ENCODE measurements around the gene RAB40C. TPM values are rescaled to one million over a fixed set of nuclear protein-coding genes. Genes with fewer than 3 reads are reported as not detected.

The RAB40C gene
- total RNA-seq, 1 donor from 2014 or later = 13.1 TPM

DNA sequence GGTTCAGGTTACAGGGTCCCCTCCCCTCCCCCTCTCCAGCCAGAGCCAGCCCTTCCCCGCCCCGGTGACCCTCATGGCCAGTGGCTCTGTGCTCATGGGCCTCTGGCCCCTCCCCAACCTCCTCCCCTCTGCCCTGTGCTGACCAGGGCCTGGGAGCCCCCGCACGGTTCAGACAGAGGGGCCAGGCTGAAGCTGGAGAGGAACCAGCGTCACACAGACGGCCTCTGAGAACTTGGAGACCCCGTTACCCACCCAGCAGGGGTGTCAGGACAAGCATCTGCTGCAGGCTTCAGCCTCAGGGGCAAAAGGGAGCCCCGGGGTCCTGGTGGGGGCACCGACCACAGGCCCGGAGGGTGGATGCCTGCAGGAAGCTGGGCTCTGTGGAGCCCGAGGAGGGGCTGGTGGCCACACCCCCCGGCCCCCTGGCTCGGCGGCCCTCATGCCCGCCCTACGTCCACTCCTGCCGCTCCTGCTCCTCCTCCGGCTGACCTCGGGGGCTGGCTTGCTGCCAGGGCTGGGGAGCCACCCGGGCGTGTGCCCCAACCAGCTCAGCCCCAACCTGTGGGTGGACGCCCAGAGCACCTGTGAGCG, 41.0 kb downstream of the RAB40C start, which contains the start of gene WFIKKN1:
TSS of gene WFIKKN1 (plus strand) at position 171 of the 591 bp plus-strand sequence. CDS start at position 440, 269 bp downstream.
- Mint-ChIP-seq H3K4me1 (peaks cover 4% of the 10 kb centered on the region), H3K27me3 (no peaks in the 10 kb centered on the region), H3K36me3 (ENCODE audit: low read depth) (peaks cover 19% of the 10 kb centered on the region), H3K9me3 (no peaks in the 10 kb centered on the region), H3K4me3 (no peak within 1 kb of the TSS), H3K27ac (no peak within 1 kb of the TSS)
- ATAC-seq (ENCODE audit: low read depth) (no peak), DNase-seq (no peak)
- POLR2A ChIA-PET = no interaction called here
- intact Hi-C loops (cut with micrococcal nuclease) = no loop called here
- CTCF ChIA-PET = no interaction called here
- TF ChIP-seq, protein P1, sequence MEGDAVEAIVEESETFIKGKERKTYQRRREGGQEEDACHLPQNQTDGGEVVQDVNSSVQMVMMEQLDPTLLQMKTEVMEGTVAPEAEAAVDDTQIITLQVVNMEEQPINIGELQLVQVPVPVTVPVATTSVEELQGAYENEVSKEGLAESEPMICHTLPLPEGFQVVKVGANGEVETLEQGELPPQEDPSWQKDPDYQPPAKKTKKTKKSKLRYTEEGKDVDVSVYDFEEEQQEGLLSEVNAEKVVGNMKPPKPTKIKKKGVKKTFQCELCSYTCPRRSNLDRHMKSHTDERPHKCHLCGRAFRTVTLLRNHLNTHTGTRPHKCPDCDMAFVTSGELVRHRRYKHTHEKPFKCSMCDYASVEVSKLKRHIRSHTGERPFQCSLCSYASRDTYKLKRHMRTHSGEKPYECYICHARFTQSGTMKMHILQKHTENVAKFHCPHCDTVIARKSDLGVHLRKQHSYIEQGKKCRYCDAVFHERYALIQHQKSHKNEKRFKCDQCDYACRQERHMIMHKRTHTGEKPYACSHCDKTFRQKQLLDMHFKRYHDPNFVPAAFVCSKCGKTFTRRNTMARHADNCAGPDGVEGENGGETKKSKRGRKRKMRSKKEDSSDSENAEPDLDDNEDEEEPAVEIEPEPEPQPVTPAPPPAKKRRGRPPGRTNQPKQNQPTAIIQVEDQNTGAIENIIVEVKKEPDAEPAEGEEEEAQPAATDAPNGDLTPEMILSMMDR (IDR thresholded peaks at IDR 0.05) = no peak

DNA sequence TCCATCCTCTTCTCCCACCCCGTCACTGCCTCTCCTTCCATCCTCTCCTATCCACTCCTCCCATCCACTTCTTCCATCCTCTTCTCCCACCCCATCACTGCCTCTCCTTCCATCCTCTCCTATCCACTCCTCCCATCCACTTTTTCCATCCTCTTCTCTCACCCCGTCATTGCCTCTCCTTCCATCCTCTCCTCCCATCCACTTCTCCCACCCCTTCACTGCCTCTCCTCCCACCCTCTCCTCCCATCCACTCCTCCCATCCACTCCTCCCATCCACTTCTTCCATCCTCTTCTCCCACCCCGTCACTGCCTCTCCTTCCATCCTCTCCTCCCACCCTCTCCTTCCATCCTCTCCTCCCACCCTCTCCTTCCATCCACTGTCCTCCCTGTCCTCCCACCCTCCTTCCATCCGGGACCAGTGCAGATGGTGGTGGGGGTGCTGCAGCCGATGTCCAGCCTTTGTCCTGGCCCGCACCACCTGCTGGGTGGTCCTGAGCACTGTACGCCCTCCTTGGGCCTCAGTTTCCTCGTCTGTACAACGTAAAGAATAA, 42.0 kb downstream of the RAB40C start:
- no peak for ATAC-seq (ENCODE audit: low read depth)
- POLR2A ChIA-PET = no interaction called here
- Mint-ChIP-seq H3K4me1 (peaks cover 9% of the 10 kb centered on the region), H3K36me3 (ENCODE audit: low read depth) (peaks cover 20% of the 10 kb centered on the region), H3K27me3 (no peaks in the 10 kb centered on the region), H3K9me3 (no peaks in the 10 kb centered on the region), H3K4me3 (no peak overlapping the region), H3K27ac (no peak overlapping the region)
- CTCF ChIA-PET = no interaction called here
- no peak for DNase-seq
- TF ChIP-seq, protein P1 (IDR thresholded peaks at IDR 0.05) = no peak
- intact Hi-C loops (cut with micrococcal nuclease) = no loop called here

DNA sequence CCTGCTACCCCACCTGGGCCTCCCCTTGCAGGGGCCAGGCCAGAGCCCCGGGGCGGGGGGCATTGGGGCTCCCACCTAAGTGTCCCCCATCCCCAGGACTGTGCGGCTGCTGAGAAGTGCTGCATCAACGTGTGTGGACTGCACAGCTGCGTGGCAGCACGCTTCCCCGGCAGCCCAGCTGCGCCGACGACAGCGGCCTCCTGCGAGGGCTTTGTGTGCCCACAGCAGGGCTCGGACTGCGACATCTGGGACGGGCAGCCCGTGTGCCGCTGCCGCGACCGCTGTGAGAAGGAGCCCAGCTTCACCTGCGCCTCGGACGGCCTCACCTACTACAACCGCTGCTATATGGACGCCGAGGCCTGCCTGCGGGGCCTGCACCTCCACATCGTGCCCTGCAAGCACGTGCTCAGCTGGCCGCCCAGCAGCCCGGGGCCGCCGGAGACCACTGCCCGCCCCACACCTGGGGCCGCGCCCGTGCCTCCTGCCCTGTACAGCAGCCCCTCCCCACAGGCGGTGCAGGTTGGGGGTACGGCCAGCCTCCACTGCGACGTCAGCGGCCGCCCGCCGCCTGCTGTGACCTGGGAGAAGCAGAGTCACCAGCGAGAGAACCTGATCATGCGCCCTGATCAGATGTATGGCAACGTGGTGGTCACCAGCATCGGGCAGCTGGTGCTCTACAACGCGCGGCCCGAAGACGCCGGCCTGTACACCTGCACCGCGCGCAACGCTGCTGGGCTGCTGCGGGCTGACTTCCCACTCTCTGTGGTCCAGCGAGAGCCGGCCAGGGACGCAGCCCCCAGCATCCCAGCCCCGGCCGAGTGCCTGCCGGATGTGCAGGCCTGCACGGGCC, 42.8 kb downstream of the RAB40C start:
- Mint-ChIP-seq H3K4me3 (no peak overlapping the region), H3K27ac (no peak overlapping the region), H3K4me1 (peaks cover 14% of the 10 kb centered on the region), H3K9me3 (no peaks in the 10 kb centered on the region), H3K36me3 (ENCODE audit: low read depth) (peaks cover 16% of the 10 kb centered on the region), H3K27me3 (no peaks in the 10 kb centered on the region)
- POLR2A ChIA-PET = no interaction called here
- CTCF ChIA-PET = no interaction called here
- TF ChIP-seq, protein P1 (IDR thresholded peaks at IDR 0.05) = no peak
- DNase-seq (no peak), ATAC-seq (ENCODE audit: low read depth) (no peak)
- intact Hi-C loops (cut with micrococcal nuclease) = no loop called here

DNA sequence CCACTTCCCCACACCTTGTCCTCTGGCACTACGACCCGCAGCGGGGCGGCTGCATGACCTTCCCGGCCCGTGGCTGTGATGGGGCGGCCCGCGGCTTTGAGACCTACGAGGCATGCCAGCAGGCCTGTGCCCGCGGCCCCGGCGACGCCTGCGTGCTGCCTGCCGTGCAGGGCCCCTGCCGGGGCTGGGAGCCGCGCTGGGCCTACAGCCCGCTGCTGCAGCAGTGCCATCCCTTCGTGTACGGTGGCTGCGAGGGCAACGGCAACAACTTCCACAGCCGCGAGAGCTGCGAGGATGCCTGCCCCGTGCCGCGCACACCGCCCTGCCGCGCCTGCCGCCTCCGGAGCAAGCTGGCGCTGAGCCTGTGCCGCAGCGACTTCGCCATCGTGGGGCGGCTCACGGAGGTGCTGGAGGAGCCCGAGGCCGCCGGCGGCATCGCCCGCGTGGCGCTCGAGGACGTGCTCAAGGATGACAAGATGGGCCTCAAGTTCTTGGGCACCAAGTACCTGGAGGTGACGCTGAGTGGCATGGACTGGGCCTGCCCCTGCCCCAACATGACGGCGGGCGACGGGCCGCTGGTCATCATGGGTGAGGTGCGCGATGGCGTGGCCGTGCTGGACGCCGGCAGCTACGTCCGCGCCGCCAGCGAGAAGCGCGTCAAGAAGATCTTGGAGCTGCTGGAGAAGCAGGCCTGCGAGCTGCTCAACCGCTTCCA, 43.6 kb downstream of the RAB40C start:
- DNase-seq = no peak

More for the DNA sequence above, 43.6 kb downstream of the RAB40C start:
- Mint-ChIP-seq H3K9me3 (no peaks in the 10 kb centered on the region), H3K4me3 (no peak overlapping the region), H3K36me3 (ENCODE audit: low read depth) (peaks cover 11% of the 10 kb centered on the region), H3K4me1 (peaks cover 17% of the 10 kb centered on the region), H3K27me3 (no peaks in the 10 kb centered on the region), H3K27ac (no peak overlapping the region)
- ChIA-PET CTCF (no interaction called here), POLR2A (no interaction called here)
- intact Hi-C loops (cut with micrococcal nuclease) = no loop called here
- TF ChIP-seq, protein P1 (IDR thresholded peaks at IDR 0.05) = no peak
- ATAC-seq (ENCODE audit: low read depth) = no peak
